NCI-H1694 (cell line): Measurements from ENCODE around the gene DRC3.

Experiments used
- DNase-seq: peaks from one replicate; lab custom pipeline; 2025; lab: John Stamatoyannopoulos, UW

The DRC3 gene

DNA sequence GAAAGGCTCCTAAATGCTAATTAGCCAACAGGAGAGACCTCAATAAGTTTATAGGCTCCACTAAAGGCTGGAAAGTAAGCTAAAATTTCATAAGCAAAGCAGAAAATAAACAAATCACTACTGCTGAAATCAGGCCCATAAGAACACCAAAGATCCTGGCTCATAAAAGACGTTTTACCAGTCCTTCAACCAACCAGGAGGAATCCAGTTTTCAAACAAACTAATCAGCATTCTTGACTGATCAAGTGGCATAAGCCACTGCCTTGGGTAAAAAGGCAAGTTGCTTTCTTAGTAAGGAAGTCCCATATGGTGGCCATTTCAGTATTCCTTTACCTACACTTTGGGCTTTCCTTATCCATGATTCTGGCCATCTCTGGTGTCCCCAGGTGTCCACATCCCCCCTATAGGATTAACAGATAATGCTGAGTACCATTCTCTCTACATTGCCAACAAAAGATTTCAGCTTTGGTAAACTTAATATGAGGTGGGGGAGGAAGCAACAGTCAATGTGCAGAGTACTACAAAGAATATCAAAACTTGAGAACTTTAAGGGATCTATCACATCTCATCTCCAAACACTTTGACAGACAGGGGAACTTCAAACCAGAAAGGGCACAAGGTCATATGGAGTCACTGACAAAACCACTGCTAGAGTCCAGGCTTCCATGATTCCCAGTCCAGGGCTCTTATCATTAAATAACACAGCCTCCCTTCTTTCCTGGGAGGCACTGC, 1.8 kb upstream of the DRC3 start:
- no peak for DNase-seq

DNA sequence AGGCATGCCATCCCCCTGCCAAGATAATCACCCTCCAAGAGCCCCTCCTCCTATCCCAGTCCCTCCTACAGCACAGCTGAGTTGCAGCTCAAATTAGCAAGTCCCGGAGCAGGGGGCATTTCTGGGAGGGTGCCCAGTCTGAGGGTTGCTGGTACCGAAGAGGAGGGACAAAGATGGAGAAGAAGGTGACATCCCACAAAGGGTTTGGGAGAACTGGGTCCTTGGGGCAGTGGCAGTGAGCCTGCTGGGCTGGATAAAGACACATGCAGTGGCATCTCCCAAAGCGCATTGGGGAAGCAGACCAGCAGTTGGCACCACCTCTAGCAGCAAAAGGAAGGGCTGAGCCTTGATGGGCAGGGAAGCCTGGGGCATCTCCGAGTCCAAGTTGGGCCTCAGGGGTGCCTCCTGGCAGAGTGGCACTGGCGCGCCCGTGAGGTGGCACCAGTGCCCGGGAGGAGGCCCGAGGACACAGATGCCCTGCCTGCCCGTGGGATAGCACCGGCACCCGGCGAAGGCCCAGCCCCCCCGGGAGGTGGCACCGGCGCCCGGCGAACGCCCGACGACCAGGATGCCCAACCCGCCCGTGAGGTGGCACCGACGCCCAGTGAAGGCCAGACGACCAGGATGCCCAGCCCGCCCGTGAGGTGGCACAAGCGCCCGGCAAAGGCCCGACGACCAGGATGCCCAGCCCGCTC, 1.1 kb upstream of the DRC3 start:
- no peak for DNase-seq

GRCh38 chr17:17972952-17973254, 241 bp downstream of the DRC3 start:
- no peak for DNase-seq

DNA sequence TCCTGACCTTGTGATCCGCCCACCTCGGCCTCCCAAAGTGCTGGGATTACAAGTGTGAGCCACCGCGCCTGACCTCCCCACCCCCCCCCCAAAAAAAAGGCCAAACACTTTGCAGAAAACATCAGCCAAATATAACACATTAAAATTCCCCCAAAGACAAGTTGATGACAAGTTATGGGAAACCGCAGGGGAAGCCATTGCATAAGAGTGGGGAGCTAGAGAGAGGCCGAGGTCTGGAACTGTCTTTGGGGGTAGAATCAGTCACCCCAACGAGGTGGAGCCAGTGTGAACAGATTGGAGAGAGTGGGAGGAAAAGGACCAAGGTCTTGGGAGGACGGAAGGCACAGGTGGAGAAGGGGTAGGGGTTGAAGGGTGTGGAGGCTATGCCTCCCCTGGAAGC, 2.8 kb downstream of the DRC3 start:
- no peak for DNase-seq

DNA sequence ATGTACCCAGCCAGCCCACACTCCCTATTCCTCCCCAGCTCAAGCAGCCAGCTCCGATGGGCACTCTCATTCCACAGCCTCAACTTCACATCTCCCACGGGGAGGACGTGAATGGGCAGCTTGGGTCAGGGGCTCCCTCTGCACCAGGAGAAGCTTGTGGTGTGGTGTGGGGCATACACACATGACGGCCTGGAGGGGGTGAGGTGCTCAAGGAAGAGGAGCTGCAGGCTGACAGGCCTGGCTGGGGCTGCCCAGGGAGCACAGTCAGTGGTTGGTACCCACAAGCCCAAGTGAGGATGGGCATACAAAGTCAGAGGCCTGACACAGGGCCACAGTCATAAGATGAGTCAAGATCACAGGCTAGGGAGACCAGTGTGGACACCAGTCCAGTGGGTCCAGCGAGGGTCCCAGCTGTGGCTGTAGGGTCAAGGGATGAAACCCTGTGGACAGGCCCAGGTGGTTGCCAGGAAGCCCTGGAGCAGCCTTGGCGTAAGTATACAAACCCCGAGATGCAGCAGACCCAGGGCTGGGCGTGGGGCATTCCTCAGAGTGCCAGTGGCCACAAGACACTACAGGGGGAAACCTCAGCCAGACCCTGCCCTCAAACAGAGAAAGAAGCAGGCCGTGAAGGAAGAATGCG, 4.4 kb downstream of the DRC3 start:
- DNase-seq, result no peak

- no peak for DNase-seq
Observed at GRCh38 chr17:17978481-17979424, 6.1 kb downstream of the DRC3 start.

DNA sequence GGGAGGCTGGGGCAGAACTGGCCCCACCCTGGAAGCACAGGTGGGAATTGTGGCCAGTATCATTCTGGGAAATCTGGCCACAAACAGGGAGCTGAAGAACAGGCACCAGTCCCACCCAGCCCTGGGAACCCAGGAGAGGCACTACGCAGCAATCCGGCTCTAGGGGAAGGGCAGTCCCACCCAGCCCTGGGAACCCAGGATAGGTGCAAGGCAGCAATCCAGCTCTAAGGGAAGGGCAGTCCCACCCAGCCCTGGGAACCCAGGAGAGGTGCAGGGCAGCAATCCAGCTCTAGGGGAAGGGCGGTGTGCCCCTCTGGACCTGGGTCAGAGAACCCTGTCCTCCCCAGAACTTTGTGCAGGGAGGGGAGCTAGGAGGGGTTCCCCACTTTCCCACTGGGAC, 7.1 kb downstream of the DRC3 start:
- DNase-seq, result no peak

- DNase-seq, result no peak
Observed at GRCh38 chr17:17981330-17981729, 8.7 kb downstream of the DRC3 start.

DNA sequence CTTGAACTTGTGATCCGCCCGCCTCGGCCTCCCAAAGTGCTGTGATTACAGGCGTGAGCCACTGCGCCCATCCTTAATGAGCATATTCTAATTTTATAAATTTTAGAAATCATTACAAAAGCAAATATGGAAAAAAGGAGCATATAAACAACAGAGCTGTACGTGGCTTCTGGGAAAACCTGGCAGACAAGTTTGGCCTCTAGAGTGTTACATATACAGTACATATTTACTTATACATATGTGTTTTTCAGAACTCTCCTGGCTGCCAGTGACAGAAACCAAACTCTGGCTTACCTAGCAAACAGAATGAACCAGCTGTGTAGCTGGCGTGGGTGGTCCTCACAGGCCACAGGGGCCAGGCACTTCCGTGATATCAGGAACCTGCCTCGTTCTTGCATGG, 10.1 kb downstream of the DRC3 start:
- no peak for DNase-seq

- DNase-seq, result no peak
Observed at GRCh38 chr17:17983376-17983775, 10.7 kb downstream of the DRC3 start.

- DNase-seq, result no peak
Observed at GRCh38 chr17:17983776-17984175, 11.1 kb downstream of the DRC3 start.

GRCh38 chr17:17985153-17985552, 12.5 kb downstream of the DRC3 start:
- DNase-seq, result no peak

DNA sequence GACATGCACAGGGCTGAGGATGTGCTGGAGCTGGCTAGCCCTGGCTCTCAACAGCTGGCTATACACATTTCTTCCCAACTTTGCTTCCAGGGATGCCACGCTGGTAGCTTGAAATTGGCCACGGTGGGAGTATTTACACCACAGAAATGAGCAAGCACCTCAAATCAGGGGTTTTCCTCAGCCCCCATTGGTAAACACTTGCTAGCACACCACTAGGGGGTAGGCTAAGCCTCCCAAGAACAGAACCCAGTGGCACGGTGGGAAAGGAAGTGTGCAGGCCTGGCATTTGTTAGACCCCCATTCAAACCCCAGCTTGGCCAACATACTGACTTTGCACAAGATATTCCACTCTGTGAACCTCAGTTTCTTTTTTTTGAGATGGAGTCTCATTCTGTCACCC, 12.9 kb downstream of the DRC3 start:
- peak; percentile 22 for DNase-seq

DNA sequence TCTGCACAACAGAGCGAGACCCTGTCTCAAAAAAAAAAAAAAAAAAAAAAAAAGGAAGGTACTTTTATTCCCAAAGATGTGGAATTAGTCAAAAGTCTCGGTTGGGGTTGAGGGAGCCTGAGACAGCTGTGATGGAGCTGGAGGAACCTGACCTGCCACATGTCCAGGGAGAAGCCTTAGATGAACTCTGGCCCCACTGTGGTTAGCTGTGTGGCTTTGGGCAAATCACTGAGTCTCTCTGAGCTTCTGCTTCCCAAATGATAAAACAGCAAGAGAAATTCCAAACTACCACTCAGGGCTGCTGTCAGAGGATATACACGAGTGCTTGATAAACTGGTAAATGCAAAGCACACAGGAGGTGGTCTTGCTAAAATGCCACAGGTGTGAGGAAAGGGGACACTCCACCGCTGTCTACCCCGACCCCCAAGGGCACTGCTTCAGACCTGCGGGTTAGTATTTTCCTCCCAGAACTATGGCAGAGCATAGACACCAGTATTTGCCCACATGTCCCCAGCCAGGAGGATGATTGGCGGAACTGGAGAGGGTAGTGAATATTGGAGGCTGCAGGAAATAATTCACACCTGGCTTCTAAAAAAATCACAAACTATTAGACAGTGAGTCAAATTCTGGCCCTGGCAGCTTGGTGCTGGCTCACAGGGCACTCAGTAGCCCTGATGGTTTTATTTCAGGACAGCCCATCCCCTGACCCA, 14.7 kb downstream of the DRC3 start:
- no peak for DNase-seq

GRCh38 chr17:17987901-17988300, 15.2 kb downstream of the DRC3 start:
- no peak for DNase-seq

- DNase-seq, result no peak
Observed at GRCh38 chr17:17988427-17988945, 15.8 kb downstream of the DRC3 start.

GRCh38 chr17:17989081-17989480, 16.4 kb downstream of the DRC3 start:
- no peak for DNase-seq

DNA sequence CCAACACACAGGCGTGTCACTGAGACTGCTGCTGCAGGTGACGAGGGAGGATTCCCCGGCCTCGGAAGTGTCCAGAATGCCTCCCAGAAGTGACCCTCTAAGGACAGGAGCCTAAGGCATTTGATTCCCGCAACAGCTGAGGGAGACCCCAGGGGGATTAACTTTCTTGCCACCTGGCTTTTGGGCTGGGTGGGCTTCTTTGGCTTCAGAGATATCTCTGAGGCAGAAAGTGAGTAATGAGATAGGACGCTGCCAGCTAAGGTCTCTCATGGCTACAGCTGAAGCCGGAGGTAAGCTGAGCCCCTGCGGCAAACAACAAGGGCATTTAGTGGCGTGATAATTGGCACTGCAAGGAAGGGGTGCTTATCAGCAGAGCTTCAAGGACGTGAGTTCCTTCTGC, 17.0 kb downstream of the DRC3 start:
- DNase-seq, result no peak

- DNase-seq, result no peak
Observed at GRCh38 chr17:17990282-17990681, 17.6 kb downstream of the DRC3 start.

GRCh38 chr17:17993366-17993765, 20.7 kb downstream of the DRC3 start:
- DNase-seq, result no peak

DNA sequence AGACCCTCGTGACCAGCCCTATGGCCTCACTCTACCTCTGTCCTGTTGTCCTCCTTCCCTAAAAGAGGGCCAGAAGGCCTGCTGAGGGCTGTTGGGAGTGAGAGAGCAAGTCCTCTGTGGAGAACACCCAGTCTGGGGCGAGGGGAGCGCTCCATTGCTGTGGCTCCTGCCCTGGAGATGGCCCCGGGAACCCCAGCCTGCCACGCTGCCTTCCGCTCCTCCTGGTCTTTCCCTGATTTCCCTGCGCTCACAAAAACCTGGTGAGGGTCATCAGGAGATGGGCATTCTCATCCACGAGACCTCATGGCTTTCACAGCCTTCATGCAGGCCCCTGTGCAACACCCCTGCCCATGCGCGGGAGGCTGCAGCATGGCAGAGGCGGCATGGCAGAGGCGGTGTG, 21.2 kb downstream of the DRC3 start:
- DNase-seq, result no peak
